ENCODE data around the gene TMEM9.

DNA sequence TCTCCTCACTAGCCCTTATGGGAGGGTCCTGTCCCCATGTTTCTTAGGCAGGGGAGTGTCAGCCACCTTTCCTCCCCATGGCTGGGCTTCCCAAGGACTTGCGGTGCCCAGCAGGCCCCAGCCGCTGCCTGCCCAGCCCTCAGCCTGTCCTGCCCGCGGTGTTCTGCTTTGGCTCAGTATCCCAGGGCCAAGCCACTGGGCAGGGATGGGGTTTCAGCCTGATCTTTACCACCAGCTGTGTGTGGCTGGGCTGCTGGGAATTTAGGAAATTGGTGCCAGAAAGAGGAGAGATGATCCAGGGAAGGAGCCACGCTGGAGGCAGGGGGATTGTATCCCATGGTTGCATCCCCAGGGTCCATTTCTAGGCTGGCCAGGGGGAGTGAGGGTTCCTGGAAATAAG lies 29.5 kb upstream of the TMEM9 start:
- TF ChIP-seq, protein P1, sequence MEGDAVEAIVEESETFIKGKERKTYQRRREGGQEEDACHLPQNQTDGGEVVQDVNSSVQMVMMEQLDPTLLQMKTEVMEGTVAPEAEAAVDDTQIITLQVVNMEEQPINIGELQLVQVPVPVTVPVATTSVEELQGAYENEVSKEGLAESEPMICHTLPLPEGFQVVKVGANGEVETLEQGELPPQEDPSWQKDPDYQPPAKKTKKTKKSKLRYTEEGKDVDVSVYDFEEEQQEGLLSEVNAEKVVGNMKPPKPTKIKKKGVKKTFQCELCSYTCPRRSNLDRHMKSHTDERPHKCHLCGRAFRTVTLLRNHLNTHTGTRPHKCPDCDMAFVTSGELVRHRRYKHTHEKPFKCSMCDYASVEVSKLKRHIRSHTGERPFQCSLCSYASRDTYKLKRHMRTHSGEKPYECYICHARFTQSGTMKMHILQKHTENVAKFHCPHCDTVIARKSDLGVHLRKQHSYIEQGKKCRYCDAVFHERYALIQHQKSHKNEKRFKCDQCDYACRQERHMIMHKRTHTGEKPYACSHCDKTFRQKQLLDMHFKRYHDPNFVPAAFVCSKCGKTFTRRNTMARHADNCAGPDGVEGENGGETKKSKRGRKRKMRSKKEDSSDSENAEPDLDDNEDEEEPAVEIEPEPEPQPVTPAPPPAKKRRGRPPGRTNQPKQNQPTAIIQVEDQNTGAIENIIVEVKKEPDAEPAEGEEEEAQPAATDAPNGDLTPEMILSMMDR (IDR thresholded peaks at IDR 0.05), result no peak
- TF ChIP-seq POLR2A (IDR thresholded peaks at IDR 0.05), result no peak
